ENCODE results near the gene PLA2G12B.

GRCh38 chr10:73003822-73004221 is 49.2 kb upstream of the PLA2G12B start:
- TF ChIP-seq CTCF (conservative IDR thresholded peaks at IDR 0.05; ENCODE audit: low read depth, low read length) = no peak
- TF ChIP-seq EZH2 (IDR thresholded peaks at IDR 0.05; ENCODE audit: low read length, unreplicated experiment) = no peak
- TF ChIP-seq EZH2phosphoT487 (IDR thresholded peaks at IDR 0.05; ENCODE audit: borderline replicate concordance, low read length) = no peak

Data from PC-3 (cell line).